AG04449 (cell line): Measurements from ENCODE around the gene EPHA1.

Experiments
- CTCF ChIA-PET: fragments of 350-600 bp; formaldehyde crosslinking; extraction: SDS; loops from one replicate; lab custom pipeline; 2021; ENCODE audit warnings: antibody characterized with exemption; lab: Yijun Ruan, JAX
- POLR2A ChIA-PET: fragments of 400-600, 350-600 bp; formaldehyde crosslinking; extraction: SDS; loops from one replicate; lab custom pipeline; 2020; ENCODE audit warnings: antibody characterized with exemption, inconsistent platforms; lab: Yijun Ruan, JAX
- DNase-seq: peaks from one replicate; pipeline ENCODE4 v3.0.0-alpha.2; 2010; ENCODE audit warnings: low read depth, low spot score
- H3K4me3 ChIP-seq: 2 replicates; pipeline ENCODE4 v1.5.1; 2011; ENCODE audit warnings: low read depth, mild to moderate bottlenecking, control low read depth, low read length
- CTCF ChIP-seq: IDR thresholded peaks from one replicate; pipeline ENCODE4 v1.5.1; 2011; ENCODE audit warnings: mild to moderate bottlenecking, moderate library complexity, low read length, control low read depth, inconsistent platforms; ENCODE audit not compliant: insufficient read depth; ENCODE audit errors: missing control alignments

The EPHA1 gene

GRCh38 chr7:143369678-143370651 lies 38.7 kb downstream of the EPHA1 start:
- no peak for DNase-seq
- H3K4me3 ChIP-seq = no peak overlapping the region
- ChIA-PET POLR2A (interaction anchor here (1.1 kb wide), 1 partner anchor 10 kb away, joined by 3 read pairs; no protein-coding TSS in a partner anchor), CTCF (interaction anchor here (0.9 to 7.0 kb wide), 6 partner anchors 10 to 130 kb away, joined by 3 to 70 read pairs (median 6); partner anchors contain the start of gene ZYX)
- TF ChIP-seq CTCF = no peak

- ChIA-PET POLR2A (no interaction called here), CTCF (interaction anchor here (1.3 to 7.0 kb wide), 4 partner anchors 8 to 128 kb away, joined by 4 to 70 read pairs (median 9); partner anchors contain the start of gene ZYX)
- H3K4me3 ChIP-seq = no peak overlapping the region
- DNase-seq = no peak
- no peak for TF ChIP-seq CTCF
Observed at GRCh38 chr7:143368387-143368786, 40.3 kb downstream of the EPHA1 start.

- DNase-seq = no peak
- no peak for TF ChIP-seq CTCF
- ChIA-PET POLR2A (no interaction called here), CTCF (interaction anchor here (1.3 to 7.0 kb wide), 4 partner anchors 8 to 128 kb away, joined by 4 to 70 read pairs (median 9); partner anchors contain the start of gene ZYX)
- H3K4me3 ChIP-seq = no peak overlapping the region
Observed at GRCh38 chr7:143367972-143368371, 40.7 kb downstream of the EPHA1 start.

- CTCF ChIA-PET = interaction anchor here (1.7 kb wide), 1 partner anchor 11 kb away, joined by 4 read pairs; no protein-coding TSS in a partner anchor
- TF ChIP-seq CTCF = no peak
- DNase-seq = no peak
- POLR2A ChIA-PET = no interaction called here
- H3K4me3 ChIP-seq = peak overlapping the region; percentile 65
Observed at GRCh38 chr7:143363016-143363937, 45.4 kb downstream of the EPHA1 start.

GRCh38 chr7:143362131-143363015 lies 46.3 kb downstream of the EPHA1 start, which contains the start of gene FAM131B:
Gene FAM131B, minus strand, starts transcription at chr7:143362713. Its CDS starts 110 bp downstream, at chr7:143362603.
- ChIA-PET POLR2A (no interaction called here), CTCF (no interaction called here)
- TF ChIP-seq CTCF = no peak
- DNase-seq = no peak
- peak within 1 kb of the TSS; percentile 65 for H3K4me3 ChIP-seq
